ENCODE data around the gene TXNRD3. TPM values are rescaled to one million over a fixed set of nuclear protein-coding genes. Genes with fewer than 3 reads are reported as not detected.

TXNRD3 gene
- total RNA-seq, 1 experiment from 2014 or later = 17.0 TPM

DNA sequence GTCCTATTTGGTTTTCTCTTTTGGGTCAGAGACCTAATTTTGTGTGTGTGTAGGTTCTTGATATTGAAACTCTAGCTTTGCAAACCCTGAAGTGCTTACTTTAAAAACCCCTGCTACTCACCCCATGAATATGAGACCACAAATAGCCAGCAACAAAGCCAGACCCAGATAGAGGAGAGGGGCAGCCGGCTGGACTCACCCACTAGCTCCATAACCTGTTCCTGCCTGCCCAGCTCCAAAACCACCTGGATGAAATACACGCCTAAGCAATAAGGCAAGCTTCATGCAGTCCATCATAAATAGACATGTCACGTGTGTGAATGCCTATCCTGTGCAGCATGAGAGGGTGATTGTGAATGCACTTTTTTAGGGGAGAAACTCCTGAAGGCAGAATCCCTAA is 3.7 kb upstream of the TXNRD3 start:
- H3K27ac Mint-ChIP-seq (ENCODE audit: unreplicated experiment) = no peak overlapping the region
- intact Hi-C loops (cut with micrococcal nuclease; ENCODE audit: unreplicated experiment) = loop anchor here (10.0 kb wide), 1 partner anchor 134 kb away; the partner anchor contains the start of gene CHST13
- H3K27me3 Mint-ChIP-seq (ENCODE audit: unreplicated experiment) = peaks cover 37% of the 10 kb centered on the region
- H3K36me3 Mint-ChIP-seq (ENCODE audit: insufficient read depth, unreplicated experiment) = peaks cover 18% of the 10 kb centered on the region
- TF ChIP-seq, protein P1, sequence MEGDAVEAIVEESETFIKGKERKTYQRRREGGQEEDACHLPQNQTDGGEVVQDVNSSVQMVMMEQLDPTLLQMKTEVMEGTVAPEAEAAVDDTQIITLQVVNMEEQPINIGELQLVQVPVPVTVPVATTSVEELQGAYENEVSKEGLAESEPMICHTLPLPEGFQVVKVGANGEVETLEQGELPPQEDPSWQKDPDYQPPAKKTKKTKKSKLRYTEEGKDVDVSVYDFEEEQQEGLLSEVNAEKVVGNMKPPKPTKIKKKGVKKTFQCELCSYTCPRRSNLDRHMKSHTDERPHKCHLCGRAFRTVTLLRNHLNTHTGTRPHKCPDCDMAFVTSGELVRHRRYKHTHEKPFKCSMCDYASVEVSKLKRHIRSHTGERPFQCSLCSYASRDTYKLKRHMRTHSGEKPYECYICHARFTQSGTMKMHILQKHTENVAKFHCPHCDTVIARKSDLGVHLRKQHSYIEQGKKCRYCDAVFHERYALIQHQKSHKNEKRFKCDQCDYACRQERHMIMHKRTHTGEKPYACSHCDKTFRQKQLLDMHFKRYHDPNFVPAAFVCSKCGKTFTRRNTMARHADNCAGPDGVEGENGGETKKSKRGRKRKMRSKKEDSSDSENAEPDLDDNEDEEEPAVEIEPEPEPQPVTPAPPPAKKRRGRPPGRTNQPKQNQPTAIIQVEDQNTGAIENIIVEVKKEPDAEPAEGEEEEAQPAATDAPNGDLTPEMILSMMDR (IDR thresholded peaks at IDR 0.05; ENCODE audit: unreplicated experiment) = no peak
- BruUV-seq (replicated peaks) = no TSS peak
- peaks cover 6% of the 10 kb centered on the region for H3K9me3 Mint-ChIP-seq (ENCODE audit: low read depth, unreplicated experiment)
- CTCF ChIA-PET = interaction anchor here (0.6 kb wide), 1 partner anchor 13 kb away, joined by 9 read pairs; no protein-coding TSS in a partner anchor
- H3K4me3 Mint-ChIP-seq (ENCODE audit: low read depth, unreplicated experiment) = no peak overlapping the region
- H3K4me1 Mint-ChIP-seq (ENCODE audit: low read depth, unreplicated experiment) = peaks cover 1% of the 10 kb centered on the region
- DNase-seq = no peak

DNA sequence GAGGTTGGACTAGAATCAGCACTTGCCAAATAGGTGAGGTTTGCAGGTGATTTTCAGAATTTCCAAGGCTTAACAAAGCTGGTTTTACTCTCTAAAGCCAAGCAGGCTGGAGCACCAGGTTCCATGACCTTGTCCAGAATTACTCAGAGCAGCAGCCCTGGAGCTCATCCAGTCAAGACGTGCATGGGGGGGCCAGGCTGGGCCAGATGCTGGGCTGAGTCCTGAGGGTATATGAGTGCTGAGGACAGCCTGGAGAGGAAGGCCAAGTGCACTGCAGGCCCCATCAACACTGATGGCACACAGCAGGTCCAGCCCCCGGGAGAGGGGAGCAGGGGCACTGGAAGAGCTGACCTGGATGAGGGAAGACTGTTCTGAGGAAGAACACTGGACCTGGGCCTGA is 3.0 kb upstream of the TXNRD3 start:
- Mint-ChIP-seq H3K9me3 (ENCODE audit: low read depth, unreplicated experiment) (peaks cover 6% of the 10 kb centered on the region), H3K4me1 (ENCODE audit: low read depth, unreplicated experiment) (peaks cover 8% of the 10 kb centered on the region), H3K4me3 (ENCODE audit: low read depth, unreplicated experiment) (no peak overlapping the region), H3K27ac (ENCODE audit: unreplicated experiment) (no peak overlapping the region), H3K36me3 (ENCODE audit: insufficient read depth, unreplicated experiment) (peaks cover 18% of the 10 kb centered on the region), H3K27me3 (ENCODE audit: unreplicated experiment) (peaks cover 31% of the 10 kb centered on the region)
- intact Hi-C loops (cut with micrococcal nuclease; ENCODE audit: unreplicated experiment) = loop anchor here (10.0 kb wide), 1 partner anchor 133 kb away; the partner anchor contains the start of gene CHST13
- BruUV-seq (replicated peaks) = no TSS peak
- DNase-seq = no peak
- CTCF ChIA-PET = interaction anchor here (0.6 kb wide), 1 partner anchor 14 kb away, joined by 9 read pairs; no protein-coding TSS in a partner anchor
- TF ChIP-seq, protein P1 (IDR thresholded peaks at IDR 0.05; ENCODE audit: unreplicated experiment) = no peak

DNA sequence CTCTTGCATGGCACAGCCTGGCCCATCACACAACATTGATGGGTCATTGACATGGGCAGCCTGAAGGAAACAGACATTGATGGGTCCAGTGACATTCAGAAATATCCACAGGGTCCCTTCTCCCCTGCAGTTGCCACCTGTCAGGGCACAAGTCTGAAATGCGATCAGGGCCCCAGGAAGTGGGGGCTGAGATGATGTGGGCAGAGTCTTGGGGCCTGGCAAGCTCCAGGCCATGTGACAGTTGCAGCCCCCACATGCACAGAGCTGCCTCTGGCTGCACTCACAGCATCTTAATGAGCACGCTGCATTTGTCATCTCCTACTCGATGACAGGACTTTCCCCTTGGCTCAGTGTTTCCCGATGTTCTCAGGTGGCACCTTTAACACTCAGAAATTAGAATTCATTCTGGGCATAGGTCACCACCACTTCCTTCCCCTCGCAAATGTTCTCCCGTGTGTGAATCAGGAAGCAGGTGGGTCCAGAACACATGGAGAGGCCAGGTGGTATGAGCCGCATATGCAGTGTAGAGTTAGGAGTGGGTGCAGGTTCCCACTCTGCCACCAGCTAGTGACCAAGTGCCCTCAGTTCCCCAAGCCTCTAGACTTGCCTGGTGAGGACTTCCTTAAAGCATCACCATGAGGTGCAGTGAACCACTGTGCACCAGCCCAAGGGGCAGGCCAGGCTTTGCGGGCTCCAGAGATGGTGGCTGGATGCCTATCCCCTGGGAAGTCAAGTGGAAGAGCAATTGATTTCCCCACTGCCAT is 1.6 kb upstream of the TXNRD3 start:
- Mint-ChIP-seq H3K27me3 (ENCODE audit: unreplicated experiment) (peaks cover 17% of the 10 kb centered on the region), H3K36me3 (ENCODE audit: insufficient read depth, unreplicated experiment) (peaks cover 18% of the 10 kb centered on the region), H3K4me1 (ENCODE audit: low read depth, unreplicated experiment) (peaks cover 12% of the 10 kb centered on the region), H3K27ac (ENCODE audit: unreplicated experiment) (no peak overlapping the region), H3K9me3 (ENCODE audit: low read depth, unreplicated experiment) (peaks cover 6% of the 10 kb centered on the region), H3K4me3 (ENCODE audit: low read depth, unreplicated experiment) (no peak overlapping the region)
- CTCF ChIA-PET = no interaction called here
- BruUV-seq (replicated peaks) = no TSS peak
- no peak for DNase-seq
- intact Hi-C loops (cut with micrococcal nuclease; ENCODE audit: unreplicated experiment) = loop anchor here (10.0 kb wide), 1 partner anchor 132 kb away; the partner anchor contains the start of gene CHST13
- TF ChIP-seq, protein P1 (IDR thresholded peaks at IDR 0.05; ENCODE audit: unreplicated experiment) = no peak

DNA sequence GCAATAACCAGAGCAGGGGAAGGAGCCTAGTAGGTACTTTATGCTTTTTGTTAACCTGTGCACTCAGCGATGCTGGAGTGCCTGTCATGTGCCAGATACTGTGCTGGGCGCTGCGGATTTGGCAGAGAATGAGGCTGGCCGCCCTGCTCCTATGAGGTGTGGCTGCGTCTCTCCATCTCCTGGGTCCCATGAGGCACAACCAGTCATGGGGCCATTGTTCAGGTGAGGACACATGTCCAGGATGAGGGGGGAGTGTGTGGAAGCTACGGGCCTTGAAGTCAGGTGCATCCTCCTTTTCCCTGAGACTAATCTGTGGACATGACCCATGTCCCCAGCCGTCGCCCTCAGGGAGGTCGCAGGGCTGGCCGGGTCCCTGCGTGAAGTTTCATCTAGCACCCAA is 963 bp upstream of the TXNRD3 start:
- Mint-ChIP-seq H3K4me1 (ENCODE audit: low read depth, unreplicated experiment) (peaks cover 12% of the 10 kb centered on the region), H3K36me3 (ENCODE audit: insufficient read depth, unreplicated experiment) (peaks cover 18% of the 10 kb centered on the region), H3K9me3 (ENCODE audit: low read depth, unreplicated experiment) (peaks cover 4% of the 10 kb centered on the region), H3K27me3 (ENCODE audit: unreplicated experiment) (peaks cover 10% of the 10 kb centered on the region), H3K4me3 (ENCODE audit: low read depth, unreplicated experiment) (no peak overlapping the region), H3K27ac (ENCODE audit: unreplicated experiment) (no peak overlapping the region)
- CTCF ChIA-PET = no interaction called here
- TF ChIP-seq, protein P1 (IDR thresholded peaks at IDR 0.05; ENCODE audit: unreplicated experiment) = no peak
- DNase-seq = no peak
- BruUV-seq (replicated peaks) = no TSS peak
- intact Hi-C loops (cut with micrococcal nuclease; ENCODE audit: unreplicated experiment) = loop anchor here (10.0 kb wide), 1 partner anchor 131 kb away; the partner anchor contains the start of gene CHST13
